NCI-H1694 treated with DMSO at 0.1 percent for 48 hours (cell line): Measurements from ENCODE around the gene GARNL3.
A peak's percentile ranks its signal among the peaks of the same experiment; 100 is the strongest.

ENCODE experiments used
- DNase-seq: peaks from one replicate; lab custom pipeline; 2025; lab: John Stamatoyannopoulos, UW

Gene GARNL3

DNA sequence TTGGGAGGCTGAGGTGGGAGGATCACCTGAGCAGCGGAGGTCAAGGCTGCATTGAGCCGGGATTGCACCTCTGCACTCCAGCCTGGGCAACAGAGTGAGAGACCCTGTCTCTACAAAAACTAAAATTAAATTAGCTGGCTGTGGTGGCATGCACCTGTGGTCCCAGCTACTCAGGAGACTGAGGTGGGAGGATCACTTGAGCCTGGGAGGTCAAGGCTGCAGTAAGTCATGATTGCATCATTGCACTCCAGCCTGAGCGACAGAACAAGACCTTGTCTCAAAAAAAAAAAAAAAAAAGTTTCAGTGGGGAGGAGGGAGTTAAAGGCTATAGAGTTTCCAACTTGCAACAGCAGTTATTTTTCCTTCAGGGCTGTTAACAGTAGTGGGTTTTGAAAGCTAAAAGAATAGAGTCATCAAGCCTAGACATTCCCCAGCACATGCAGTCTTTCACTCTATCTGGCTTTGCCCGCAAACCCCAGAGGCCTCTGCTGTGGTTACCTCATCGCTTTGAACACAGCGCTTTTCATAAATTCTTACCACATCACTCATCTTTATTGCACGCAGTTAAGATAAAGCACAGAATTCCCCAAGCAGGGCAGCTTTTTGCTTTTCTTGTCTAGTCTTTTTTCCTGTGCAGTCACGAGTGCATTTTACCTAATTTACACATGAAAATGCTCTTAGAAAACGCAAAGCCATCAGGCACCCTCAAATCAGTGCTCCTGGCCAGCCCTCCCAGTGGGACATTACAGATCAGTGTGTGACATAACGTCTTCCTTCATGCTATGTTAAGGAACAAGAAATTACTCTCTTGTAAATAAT, 123.7 kb downstream of the GARNL3 start:
- no peak for DNase-seq

DNA sequence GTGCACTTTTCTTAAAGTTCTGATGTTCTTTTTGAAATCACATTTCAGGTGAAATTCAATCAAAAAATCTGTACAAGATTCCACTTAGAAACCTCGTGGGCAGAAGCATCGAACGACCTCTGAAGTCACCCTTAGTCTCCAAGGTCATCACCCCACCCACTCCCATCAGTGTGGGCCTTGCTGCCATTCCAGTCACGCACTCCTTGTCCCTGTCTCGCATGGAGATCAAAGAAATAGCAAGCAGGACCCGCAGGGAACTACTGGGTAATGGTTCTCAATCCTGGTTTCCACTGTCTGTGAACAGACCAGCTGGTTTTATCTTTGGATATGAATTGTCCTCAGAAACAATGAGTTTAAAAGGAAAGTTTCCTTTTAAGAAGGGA, 124.3 kb downstream of the GARNL3 start:
- DNase-seq, result no peak

DNA sequence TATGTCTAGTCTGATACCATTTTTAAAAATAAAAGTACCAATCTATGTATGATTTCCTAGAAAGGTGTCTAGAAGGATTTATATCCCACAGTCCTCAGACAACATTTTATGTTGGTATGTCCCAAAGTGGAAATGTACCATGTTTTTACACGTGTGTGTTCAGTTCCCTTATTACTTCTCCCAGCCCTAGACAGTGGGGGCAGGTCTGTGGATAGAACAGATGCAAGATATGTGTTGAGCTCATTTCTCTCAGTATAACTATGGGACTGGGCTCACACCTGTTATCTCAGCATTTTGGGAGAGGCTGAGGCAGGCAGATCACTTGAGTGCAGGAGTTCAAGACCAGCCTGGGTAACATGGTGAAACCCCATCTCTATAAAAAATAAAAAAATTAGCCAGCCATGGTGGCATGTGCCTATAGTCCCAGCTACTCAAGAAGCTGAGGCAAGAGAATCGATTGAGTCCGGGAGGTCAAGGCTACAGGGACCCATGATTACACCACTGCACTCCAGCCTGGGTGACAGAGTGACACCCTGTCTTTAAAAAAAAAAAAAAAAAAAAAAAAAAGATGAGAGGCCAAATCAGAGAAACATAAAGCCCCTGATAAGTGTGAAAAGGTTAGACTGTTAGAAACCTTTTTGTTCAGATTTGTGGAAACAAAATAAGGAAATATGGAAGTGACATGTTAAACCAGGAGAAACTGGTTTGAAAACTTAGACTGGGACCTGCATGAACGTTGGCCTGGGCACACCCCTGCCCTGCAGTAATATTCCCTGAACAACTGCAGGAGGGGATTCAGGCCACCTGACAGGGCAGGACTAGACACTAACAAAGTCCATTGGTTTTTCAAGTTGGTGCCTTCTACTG, 125.0 kb downstream of the GARNL3 start:
- DNase-seq, result no peak

DNA sequence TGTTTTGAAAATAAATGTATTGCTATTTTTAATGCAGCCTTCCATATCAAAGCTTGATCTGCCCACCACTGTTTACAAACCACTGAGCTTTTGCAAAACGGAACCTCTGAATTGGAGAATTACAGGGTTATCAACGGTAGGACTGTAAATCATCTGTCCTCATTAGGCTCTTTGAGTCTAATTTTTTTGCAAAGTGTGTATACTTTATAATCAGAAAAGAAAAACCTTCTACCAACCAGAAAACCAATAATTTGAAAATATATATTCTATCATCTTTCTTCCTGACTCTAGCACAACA, 125.6 kb downstream of the GARNL3 start:
- no peak for DNase-seq

DNA sequence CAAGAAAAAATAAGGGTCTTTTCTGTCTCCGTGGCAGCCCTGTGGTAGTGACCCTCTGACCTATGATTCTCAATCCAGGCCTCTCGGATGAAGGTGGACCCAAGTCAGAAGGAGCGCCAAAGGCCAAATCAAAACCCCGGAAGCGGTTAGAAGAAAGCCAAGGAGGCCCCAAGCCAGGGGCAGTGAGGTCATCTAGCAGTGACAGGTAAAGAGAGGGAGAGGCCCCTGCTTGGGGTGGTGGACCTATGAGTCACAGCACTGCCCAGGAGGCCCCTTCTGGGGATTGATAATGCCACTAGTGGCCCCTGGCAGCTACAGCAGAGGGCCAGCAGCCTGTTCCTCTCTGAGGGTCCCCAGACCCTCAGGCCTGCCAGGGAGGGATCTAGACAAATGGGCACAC, 126.0 kb downstream of the GARNL3 start:
- DNase-seq, result no peak

DNA sequence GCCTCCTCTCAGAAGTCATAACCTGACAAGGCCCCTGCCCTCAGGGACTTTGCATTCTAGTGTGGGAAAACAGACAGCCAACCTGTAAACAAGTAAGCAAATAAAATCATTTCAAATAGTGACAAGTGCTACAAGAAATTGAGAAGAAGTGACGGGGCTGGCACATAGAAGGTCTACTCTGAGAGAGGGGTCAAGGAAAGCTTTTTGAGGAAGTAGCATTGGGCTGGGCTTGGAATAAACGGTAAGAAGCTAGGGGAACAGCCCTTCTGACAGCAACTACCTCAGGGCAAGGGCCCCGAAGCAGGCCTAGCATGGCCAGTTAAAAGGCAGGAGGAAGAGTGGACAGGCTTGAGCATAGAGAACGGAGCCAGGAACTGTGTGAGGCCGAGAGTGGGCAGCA, 127.6 kb downstream of the GARNL3 start:
- DNase-seq, result no peak

DNA sequence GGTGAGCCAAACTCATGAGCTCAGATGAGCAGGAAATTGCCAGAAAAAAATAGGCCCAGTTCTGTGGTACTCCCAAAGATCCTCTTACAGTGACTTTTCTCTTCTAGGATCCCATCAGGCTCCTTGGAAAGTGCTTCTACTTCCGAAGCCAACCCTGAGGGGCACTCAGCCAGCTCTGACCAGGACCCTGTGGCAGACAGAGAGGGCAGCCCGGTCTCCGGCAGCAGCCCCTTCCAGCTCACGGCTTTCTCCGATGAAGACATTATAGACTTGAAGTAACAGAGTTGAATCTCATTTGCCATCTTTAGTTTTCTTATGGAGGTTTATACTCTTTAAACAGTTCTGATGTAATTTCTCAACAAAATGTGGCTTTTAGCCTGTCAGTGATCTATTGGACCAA, 128.4 kb downstream of the GARNL3 start:
- DNase-seq, result no peak

DNA sequence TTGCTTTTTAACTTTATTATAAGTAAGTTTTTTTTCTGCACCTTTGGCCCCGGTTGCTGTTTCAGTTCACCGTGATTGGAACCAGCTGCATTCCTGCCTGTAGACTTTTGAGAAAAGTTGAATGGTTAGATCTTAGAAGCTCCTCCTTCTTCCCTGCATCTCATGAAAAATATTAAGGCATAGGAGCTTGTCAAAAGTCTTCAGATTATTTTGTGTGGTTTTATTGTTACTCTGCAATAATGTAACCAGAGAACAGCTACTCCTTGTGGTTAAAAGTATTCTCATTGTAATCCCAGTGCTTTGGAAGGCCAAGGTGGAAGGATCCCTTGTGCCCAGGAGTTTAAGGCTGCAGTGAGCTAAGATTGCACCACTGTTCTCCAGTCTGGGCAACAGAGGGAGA, 129.1 kb downstream of the GARNL3 start:
- no peak for DNase-seq

DNA sequence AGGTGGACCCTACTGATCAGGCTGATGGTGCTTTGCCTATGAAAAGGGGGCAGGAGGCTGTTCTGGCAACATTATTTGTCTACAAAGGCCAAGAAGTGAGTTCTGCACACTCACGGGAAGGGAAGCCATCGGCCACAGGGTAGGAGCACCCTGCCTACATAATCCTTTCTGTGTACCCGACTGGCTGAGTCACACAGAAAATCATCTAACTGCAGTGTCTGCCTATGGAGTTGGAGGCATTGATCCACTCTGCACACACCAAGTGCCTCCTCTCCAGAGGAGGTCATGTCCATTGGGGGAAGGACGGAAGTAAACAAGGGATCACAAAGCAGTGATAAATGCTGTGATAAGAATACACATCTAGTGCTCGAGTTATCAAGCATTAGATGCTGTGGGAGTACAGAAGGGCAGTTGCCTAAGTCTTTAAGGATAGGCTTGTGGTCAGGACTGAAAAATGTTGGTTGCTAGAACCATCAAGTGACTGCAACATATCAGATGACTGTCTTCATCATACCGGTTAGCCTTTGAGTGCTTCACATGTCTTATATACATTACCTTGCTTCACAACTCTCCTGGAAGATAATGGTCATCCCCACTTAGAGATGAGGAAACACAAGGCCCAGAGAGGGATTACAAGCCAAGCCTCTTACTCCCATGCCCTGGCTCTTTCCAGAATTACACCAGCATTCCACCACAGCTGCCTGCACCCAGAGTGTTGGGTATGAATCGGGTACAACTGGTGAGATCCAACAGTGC, 131.1 kb downstream of the GARNL3 start:
- no peak for DNase-seq

DNA sequence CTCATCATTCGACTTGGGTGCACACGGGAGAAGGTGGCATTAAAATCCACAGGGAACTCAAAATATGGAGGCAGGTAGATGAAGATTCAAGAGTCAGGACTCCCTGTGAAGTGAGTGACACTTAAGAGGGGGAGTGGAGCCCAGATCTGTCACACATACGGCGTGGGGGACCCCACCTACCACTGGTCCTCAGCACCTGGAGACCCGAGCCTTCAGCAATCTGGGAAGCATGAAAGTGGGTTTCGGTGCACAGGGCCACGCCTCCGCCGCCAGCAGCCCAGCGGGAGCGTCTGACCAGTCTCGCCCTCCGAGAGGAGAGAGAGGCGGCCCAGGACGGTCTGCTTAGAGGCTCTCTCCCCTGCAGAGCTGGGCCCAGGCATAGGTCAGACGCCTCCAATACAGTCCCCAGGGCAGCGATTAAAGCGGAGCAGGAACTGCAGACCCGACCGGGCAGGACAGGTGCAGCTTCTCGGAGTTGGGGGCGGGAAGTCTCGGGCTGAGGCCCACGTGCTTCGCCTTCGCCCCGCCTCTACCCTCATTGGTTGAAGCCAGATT, 131.8 kb downstream of the GARNL3 start:
- DNase-seq, result no peak

DNA sequence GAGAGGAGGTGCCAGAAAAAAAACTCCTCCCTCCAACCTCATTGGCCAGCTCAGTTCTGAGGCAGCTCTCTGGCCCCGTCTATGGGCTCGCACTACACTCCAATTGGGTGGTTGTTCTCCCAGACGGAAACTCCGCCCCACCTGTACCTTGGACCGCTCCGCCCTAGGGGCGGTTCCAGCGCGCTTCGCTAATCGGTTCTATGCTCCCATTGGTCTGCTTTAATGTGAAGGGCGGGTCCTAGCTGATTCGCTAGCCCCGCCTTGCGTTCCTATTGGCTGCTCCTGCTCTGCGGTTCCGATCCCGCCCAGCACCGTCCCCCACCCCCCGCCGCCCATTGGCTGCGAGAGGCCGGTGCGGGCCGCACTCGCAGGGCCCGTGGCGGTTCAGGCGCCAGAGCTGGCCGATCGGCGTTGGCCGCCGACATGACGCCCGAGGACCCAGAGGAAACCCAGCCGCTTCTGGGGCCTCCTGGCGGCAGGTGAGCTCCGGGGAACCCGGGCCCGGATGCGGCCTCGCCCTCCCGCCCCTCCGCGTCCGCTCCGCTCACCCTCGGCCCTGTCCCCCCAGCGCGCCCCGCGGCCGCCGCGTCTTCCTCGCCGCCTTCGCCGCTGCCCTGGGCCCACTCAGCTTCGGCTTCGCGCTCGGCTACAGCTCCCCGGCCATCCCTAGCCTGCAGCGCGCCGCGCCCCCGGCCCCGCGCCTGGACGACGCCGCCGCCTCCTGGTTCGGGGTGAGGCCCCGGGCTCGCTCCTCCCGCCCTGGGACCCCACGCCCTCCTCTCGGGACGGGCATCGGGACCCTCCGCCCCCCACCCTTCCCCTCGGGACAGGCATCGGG, 132.5 kb downstream of the GARNL3 start, which contains the start of gene SLC2A8:
Gene SLC2A8 (plus strand): TSS at position 362 of the 838 bp plus-strand sequence. CDS start 62 bp downstream, at position 424.
- DNase-seq, result peak; percentile 98

DNA sequence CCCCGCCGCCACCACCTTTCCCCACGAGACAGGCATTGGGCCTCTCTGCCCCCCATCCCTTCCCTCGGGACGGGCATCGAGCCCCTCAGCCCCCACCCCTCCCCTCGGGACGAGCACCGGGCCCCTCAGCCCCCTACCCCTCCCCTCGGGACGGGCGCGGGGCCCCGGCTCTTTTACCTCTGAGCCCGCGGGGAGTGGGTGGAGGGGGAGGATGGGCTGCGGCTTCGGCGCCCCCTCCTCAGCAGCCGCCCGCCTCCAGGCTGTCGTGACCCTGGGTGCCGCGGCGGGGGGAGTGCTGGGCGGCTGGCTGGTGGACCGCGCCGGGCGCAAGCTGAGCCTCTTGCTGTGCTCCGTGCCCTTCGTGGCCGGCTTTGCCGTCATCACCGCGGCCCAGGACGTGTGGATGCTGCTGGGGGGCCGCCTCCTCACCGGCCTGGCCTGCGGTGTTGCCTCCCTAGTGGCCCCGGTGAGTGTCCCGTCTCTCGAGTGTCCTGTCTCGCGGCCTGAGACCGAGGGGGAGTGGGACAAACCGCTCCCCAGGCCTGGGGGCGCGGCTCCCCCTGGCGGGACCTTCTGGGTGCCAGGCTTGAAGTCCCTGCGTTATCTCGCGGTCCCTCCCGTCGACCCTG, 133.2 kb downstream of the GARNL3 start:
- peak; percentile 5 for DNase-seq

DNA sequence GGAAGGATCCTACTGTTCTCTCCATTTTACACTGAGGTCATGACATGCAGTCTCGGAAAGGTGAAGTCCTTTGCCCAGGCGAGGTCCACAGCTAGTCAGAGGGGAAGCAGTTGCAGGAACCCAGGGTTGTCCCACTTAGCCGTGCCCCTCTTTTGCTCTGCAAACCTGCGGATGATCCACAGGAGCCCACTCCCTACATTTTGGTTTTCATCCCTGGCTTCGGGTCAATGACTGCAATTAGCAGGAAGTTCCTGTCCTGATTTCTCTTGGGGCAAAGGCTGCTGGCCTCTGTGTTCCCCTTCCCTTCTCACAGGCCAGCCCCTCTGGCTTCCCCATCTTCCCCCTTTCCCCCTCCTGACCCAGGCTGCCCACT, 133.7 kb downstream of the GARNL3 start:
- no peak for DNase-seq

DNA sequence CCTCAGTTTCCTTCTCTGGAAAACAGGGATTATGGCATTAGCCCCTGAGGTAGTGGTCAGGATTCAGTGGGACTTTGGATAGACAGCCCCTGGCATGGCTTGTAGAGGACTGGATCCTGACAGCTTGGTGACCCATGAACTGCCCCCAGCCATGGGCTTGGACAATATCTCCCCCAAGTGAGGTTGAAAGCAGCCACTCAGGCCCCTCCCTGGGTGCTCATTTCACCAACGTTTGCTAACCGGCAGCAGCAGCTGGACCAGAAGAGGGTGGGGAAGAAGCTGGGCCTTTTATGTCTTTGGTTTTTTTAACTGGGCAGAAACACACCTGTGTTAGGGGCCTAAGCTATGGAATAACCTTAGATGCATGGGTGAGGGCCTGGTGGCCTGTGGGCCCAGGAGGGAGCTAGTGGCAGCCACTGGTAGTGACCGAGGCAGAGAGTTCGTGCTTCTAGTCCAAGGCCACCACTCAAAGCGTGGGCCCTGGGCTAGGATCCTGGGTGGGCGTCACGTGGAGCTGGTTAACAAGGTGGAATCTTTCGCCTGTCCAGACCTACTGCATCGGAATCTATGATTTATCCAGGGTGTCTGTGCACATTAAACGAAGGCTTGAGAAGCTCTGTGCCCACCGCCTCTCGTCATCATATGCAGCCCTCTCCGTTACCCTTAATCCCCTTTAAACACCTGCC, 134.3 kb downstream of the GARNL3 start:
- DNase-seq, result no peak

DNA sequence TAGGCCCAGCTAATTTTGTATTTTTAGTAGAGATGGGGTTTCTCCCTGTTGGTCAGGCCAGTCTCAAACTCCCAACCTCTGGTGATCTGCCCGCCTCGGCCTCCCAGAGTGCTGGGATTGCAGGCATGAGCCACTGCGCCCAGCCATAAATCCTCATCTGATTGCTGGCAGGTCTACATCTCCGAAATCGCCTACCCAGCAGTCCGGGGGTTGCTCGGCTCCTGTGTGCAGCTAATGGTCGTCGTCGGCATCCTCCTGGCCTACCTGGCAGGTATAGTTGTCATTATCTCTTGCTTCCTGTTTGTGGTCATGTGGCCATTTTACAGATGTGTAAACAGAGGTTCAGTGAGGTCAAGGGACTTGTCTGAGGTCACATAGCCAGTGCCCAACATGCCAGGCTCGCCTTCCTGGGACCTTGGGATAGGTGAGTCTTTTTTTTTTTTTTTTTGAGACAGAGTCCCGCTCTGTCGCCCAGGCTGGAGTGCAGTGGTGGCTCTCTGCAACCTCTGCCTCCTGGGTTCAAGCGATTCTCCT, 135.2 kb downstream of the GARNL3 start:
- DNase-seq, result no peak

DNA sequence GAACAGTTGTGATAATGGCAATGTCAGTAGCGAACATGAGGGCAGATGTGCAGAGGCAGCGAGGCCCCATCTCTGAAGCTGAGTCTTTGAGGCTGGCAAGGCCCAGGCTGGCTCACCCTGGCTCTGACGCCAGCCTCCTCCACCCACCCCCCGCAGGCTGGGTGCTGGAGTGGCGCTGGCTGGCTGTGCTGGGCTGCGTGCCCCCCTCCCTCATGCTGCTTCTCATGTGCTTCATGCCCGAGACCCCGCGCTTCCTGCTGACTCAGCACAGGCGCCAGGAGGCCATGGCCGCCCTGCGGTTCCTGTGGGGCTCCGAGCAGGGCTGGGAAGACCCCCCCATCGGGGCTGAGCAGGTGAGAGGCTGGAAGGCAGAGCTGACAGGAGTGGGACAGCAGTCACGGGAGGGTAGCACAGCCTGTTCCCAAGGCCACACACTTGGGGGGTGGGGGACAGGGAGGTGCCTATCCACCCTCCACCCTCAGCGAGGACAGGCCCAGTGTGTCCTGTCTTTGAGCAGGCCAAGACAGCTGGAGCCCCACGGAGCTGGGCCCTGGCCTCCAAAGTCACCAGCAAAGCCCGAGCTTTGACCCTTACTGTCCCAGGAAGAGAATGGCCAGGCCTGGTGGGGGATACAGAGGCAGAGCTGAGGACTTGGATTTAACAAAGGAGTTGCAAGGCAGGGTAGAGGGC, 138.0 kb downstream of the GARNL3 start:
- no peak for DNase-seq

DNA sequence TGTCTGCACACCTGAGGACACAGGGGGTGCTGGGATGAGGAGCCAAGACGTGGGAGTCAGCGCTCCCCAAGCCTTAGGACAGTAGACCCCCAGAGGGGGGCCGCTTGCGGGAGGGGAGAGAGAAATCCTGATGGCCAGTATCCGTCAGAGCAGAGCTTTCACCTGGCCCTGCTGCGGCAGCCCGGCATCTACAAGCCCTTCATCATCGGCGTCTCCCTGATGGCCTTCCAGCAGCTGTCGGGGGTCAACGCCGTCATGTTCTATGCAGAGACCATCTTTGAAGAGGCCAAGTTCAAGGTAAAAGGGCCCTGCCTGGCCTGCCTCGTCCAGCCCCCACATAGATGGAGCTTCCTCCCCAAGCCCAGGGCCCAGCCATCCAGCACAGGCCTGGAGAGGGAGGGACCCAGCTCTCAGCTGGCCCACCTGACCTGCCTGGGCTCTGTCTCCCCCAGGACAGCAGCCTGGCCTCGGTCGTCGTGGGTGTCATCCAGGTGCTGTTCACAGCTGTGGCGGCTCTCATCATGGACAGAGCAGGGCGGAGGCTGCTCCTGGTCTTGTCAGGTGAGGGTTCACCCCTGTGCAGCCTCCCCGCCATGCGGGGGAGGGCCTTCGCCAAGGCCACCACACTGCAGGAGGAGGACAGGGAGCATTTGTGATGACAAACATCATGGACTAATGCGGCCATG, 139.1 kb downstream of the GARNL3 start:
- DNase-seq, result no peak

DNA sequence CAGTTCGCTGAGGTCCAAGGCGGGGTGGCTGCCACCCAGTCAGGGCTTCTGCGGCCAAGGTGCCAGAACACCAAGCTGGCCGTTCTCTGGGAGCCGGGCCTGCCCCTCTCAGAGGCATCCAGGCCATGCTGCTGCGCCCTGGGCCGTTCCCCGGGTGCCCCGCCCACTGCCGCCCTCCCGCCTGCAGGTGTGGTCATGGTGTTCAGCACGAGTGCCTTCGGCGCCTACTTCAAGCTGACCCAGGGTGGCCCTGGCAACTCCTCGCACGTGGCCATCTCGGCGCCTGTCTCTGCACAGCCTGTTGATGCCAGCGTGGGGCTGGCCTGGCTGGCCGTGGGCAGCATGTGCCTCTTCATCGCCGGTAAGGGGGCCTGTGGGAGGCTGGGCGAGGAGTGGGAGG, 140.1 kb downstream of the GARNL3 start:
- DNase-seq, result no peak
